HL-60 (cell line): ENCODE measurements around the gene TRAF3IP1.

Source experiments
- GABPA ChIP-seq: IDR thresholded peaks from 2 replicates; pipeline ENCODE4 v1.6.1; 2012; ENCODE audit warnings: low read depth
- POLR2AphosphoS5 ChIP-seq: IDR thresholded peaks from 2 replicates; pipeline ENCODE4 v1.6.1; 2012; ENCODE audit warnings: low read depth
- TF ChIP-seq, protein P1 (sequence below): IDR thresholded peaks from one replicate; pipeline ENCODE4 v1.5.1; 2011; ENCODE audit warnings: low read length, control low read depth, inconsistent platforms; ENCODE audit not compliant: insufficient read depth
- TF ChIP-seq, protein P2 (sequence below): IDR thresholded peaks from 2 replicates; pipeline ENCODE4 v1.6.1; 2012; ENCODE audit warnings: low read depth; ENCODE audit not compliant: insufficient replicate concordance

GRCh38 chr2:238282861-238283738, 37.2 kb upstream of the TRAF3IP1 start:
- TF ChIP-seq, protein P1, sequence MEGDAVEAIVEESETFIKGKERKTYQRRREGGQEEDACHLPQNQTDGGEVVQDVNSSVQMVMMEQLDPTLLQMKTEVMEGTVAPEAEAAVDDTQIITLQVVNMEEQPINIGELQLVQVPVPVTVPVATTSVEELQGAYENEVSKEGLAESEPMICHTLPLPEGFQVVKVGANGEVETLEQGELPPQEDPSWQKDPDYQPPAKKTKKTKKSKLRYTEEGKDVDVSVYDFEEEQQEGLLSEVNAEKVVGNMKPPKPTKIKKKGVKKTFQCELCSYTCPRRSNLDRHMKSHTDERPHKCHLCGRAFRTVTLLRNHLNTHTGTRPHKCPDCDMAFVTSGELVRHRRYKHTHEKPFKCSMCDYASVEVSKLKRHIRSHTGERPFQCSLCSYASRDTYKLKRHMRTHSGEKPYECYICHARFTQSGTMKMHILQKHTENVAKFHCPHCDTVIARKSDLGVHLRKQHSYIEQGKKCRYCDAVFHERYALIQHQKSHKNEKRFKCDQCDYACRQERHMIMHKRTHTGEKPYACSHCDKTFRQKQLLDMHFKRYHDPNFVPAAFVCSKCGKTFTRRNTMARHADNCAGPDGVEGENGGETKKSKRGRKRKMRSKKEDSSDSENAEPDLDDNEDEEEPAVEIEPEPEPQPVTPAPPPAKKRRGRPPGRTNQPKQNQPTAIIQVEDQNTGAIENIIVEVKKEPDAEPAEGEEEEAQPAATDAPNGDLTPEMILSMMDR, result no peak
- TF ChIP-seq, protein P2, sequence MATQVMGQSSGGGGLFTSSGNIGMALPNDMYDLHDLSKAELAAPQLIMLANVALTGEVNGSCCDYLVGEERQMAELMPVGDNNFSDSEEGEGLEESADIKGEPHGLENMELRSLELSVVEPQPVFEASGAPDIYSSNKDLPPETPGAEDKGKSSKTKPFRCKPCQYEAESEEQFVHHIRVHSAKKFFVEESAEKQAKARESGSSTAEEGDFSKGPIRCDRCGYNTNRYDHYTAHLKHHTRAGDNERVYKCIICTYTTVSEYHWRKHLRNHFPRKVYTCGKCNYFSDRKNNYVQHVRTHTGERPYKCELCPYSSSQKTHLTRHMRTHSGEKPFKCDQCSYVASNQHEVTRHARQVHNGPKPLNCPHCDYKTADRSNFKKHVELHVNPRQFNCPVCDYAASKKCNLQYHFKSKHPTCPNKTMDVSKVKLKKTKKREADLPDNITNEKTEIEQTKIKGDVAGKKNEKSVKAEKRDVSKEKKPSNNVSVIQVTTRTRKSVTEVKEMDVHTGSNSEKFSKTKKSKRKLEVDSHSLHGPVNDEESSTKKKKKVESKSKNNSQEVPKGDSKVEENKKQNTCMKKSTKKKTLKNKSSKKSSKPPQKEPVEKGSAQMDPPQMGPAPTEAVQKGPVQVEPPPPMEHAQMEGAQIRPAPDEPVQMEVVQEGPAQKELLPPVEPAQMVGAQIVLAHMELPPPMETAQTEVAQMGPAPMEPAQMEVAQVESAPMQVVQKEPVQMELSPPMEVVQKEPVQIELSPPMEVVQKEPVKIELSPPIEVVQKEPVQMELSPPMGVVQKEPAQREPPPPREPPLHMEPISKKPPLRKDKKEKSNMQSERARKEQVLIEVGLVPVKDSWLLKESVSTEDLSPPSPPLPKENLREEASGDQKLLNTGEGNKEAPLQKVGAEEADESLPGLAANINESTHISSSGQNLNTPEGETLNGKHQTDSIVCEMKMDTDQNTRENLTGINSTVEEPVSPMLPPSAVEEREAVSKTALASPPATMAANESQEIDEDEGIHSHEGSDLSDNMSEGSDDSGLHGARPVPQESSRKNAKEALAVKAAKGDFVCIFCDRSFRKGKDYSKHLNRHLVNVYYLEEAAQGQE, result no peak
- TF ChIP-seq POLR2AphosphoS5 (no peak), GABPA (no peak)
